Measurements from ENCODE around the gene PRTFDC1.
"Not testable (repeated sequence)": the region's sequence is repeated elsewhere in the genome, so short reads cannot be mapped to it uniquely, and the experiment has no call there.

PRTFDC1 gene

GRCh38 chr10:24869354-24870015, 82.9 kb downstream of the PRTFDC1 start:
- no peak for DNase-seq

DNA sequence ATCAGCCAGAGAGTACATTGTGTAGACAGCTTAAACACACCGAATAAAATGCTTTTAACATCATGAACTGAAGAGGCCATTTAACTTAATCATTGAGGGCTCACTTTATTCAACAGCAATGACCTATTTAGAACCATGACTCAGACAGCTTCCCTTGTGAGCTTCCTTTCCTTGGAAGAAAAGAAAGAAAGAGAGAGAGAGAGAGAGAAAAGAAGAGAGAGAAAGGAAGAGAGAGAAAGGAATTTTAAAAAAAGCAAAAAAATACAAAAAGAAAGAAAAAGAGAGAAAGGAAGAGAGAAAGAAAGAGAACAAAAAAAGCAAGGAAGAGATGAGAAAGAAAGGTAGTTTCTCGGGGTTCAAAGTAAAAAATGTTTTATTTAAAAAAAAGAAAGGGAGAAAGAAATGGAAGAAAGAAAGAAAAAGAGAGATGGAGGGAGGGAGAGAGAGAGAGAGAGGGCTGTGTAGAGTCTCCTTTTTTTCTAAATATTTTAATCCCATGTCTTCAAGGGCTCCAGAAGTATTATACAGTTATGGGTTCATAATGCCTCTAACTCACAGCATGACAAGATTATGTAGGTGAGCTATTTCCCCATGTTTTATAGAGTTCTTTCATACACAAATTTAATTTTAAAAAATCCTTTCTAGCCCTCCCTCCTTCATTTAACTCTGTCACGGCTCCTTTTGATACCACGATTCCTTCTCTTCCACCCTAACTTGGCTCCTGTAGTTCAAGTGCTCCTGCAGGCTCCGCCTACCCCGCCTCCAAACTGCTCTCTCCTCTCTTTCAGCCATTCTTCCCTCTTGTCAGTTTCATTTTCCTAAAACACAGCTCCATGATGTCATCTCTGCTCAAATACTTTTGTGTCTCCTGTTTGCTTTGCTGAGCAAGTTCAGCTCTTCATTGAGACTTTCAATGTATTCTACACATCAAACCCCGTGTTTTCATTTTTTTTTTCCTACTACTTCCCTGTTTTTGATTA, 85.5 kb downstream of the PRTFDC1 start:
- no peak for DNase-seq

DNA sequence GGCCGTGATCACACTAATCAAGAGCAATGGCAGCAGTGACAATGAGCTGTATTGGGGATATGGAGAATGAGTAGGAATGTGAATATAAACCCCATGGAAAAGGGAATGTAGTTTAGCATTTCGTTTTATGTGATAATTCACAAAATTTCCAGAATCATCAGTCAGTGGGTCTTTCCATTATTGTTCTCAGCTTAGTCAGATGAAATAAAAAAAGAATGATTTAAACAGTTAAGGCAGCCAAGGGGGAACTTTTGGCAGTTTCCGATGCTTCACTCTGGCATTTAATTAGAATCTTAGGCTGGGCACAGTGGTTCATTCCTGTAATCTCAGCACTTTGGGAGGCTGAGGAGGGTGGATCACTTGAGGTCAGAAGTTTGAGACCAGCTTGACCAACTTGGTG, 86.6 kb downstream of the PRTFDC1 start:
- no peak for DNase-seq

DNA sequence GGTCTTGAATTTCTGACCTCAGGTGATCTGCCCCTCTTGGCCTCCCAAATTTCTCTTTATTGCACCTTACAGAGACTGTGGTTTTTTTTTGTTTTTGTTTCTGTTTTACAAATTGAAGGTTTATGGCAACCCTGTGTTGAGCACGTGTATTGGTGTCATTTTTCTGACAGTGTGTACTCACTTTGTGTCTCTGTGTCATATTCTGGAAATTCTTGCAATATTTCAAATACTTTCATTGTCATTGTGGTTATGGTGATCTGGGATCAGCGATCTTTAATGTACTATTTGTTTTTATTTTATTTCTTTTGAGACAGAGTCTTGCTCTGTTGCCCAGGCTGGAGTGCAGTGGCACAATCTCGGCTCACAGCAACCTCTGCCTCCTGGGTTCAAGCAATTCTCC, 89.8 kb downstream of the PRTFDC1 start:
- no peak for DNase-seq

DNA sequence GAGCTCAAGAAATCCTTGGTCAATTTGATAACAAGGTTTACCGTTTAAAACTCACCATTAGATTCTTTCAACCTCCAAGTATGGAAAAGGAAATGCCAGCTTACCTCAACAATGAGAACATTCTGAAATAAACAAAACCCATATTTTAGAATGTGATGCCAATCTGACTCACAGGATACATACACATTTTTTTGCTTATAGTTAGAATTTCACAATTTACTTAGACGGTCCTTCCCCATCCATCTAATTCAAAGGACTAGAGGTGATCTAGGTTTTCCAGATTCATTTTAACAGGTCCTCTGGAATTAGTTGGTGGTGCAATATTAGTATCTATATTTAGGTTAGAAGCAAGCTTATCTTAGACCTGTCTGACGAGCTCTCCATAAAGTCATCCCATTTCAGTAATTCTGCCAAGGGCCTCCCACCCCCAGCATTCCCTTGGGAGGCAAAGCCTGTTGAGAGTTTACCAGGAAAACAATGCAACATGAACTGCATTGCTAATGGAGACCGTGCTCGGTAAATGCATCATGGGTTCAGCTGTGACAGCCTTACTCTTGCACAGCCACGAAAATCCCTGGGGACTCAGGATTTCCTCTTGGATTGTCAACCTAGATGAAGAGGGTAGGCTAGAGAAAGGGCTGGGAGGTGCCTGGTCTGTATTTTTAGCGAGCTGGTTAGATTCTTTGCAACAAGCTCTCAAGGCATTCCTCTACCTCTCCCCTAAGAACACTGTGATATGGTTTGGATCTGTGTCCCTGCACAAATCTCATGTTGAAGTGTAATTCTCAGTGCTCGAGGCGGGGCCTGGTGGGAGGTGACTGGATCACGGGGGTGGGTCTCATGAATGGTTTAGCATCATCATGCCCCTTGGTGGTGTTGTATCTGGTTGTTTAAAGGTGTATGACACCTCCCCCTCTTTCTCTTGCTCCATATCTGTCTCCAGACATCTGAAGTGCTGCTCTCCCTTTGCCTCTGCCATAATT, 93.8 kb downstream of the PRTFDC1 start:
- no peak for DNase-seq

- no peak for DNase-seq
These were observed 95.2 kb downstream of the PRTFDC1 start for GRCh38 chr10:24857031-24857725.

DNA sequence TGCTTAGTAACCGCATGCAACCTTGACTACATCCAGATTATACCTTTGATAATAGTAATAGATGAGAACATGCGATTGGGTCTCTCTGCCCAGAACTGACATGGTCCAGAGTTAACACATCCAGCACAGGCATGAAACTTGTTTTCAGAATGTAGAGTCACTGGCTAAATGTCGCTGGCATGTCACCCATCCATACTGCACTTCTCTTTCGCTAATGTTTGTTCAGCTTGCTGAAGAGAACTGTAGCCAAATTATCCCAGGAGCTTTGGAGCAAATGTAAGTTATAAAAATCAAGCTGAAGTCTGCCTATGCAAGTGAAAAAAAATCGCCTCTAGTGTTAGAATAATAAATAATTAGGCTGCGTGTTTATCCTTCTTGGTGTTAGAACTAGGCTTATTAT, 98.2 kb downstream of the PRTFDC1 start:
- no peak for DNase-seq

- DNase-seq = no peak
These were observed 98.7 kb downstream of the PRTFDC1 start for GRCh38 chr10:24853661-24854060.

DNA sequence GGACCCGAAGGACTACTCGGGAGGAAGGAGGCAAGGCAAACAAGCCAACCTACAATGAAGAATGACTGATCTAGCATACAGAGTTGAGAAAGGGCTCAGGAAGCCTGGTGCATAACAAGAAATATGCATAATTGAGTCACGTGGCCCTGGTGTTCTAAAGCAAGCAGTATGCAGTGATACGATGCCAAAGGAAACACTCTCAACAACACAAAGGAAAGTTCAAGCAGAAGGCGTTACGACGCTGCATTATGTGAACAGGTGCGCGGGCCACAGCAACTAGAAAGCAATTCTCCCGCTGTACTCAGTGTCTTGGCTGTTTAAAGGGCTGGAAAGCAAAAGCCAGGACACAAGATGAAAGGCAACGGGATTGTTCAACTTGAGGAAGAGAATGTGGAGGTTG, 100.8 kb downstream of the PRTFDC1 start:
- DNase-seq = no peak

GRCh38 chr10:24850727-24851296, 101.6 kb downstream of the PRTFDC1 start:
- DNase-seq = no peak

GRCh38 chr10:24849501-24850299, 102.7 kb downstream of the PRTFDC1 start:
- no peak for DNase-seq

- DNase-seq = no peak
These were observed 103.4 kb downstream of the PRTFDC1 start for GRCh38 chr10:24849051-24849450.

DNA sequence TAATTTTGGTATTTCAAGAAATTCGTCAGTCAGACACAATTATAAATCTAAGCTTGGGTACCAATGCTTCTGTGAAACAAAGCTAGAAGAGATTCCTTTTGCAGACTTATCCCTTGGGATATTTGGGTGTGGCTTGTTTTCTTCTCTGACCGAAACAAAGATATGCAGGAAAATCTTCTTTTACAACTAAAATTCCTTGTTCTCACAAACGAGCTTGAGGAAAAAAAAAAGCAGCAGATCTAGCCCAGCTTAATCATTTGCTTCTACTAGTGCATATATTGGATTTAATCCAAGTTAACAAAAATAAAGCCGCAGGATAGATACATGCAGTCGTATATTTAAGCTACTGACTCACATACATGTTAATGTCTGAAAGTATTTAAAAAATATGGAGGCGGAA, 104.2 kb downstream of the PRTFDC1 start:
- no peak for DNase-seq

GRCh38 chr10:24847112-24848070, 105.0 kb downstream of the PRTFDC1 start:
- DNase-seq = no peak

DNA sequence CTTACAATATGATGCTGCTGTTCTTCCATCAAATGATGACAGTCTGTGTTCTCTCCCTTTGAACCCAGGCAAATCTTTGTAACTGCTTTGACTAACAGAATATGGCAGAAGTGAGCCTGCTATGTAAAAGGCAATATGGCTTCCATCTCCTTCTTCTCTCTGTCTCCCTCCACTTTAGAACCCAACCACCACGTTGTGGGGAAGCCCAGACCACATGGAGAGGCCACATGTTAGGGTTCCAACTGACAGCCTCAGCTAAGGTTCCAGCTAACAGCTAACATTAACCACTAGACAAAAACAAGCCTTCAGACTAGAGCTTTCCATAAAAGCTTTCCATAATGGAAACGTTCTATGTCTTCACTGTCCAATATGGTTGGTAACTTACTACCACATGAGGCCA, 107.7 kb downstream of the PRTFDC1 start:
- no peak for DNase-seq

DNA sequence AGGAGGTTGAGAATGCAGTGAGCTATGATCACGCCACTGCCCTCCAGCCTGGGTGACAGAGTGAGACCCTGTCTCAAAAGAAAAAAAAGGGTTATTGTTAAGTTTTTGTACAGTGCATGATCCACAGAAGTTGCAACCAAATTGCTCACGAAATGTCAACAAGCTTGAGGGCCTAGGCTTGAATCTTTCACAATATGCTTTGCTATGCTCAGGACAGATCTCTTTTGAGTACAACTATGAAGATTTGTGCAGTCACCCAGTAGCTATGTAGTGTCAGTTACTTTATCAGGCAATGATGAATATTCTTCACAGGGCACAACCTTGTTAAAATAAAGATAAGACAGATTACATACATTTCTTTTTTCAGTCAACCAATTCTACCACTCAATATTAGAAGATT, 109.2 kb downstream of the PRTFDC1 start:
- DNase-seq = no peak

DNA sequence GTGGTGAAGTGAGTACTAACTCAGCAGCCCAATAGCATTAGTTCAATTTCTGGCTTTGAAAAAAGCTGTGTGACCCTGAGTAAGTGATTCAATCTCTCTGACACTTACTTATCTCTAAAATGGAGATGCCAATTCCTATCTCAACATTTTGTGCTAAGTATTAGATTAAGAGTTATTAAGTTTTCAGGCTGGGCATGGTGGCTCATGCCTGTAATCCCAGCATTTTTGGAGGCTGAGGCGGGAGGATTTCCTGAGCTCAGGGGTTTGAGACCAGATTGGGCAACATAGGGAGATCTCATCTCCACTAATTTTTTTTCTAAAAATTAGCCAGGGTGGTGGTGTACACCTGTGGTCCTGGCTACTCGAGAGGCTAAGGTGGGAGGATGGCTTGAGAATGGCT, 109.5 kb downstream of the PRTFDC1 start:
- DNase-seq = no peak

- DNase-seq = no peak
These were observed 110.9 kb downstream of the PRTFDC1 start for GRCh38 chr10:24841530-24841929.

DNA sequence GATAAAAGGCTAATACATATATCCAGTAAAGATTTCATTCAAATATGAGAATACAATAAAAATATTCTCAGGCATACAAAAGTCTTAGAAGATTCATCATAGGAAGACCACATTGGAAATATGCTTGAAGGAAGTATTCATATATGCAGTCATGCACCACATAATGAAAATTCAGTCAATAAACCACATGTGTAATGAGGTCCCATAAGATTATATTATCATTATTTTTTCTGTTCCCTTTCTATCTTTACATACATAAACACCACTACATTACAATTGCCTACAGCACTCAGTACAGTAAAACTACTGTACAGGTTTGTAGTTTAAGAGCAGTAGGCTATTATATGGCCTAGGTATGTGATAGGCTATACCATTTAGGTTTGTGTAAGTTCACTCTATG, 111.6 kb downstream of the PRTFDC1 start:
- DNase-seq = no peak

DNA sequence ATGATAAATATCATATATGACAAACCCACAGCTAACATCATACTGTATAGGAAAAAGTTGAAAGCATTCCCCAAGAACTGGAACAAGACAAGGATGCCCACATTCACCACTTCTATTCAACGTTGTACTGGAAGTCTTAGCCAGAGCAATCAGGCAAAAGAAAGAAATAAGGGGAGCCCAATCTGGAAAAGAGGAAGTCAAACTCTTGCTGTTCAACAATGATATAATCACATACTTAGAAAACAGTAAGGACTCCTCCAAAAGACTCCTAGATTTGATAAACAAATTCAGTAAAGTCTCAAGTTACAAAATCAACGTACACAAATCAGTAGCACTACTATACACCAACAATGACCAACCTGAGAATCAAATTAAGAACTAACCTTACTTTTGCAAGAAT, 114.6 kb downstream of the PRTFDC1 start:
- DNase-seq = not testable (repeated sequence)
